COR-L47 (cell line): ENCODE data around the gene LPP.
"Not testable (repeated sequence)": the region's sequence is repeated elsewhere in the genome, so short reads cannot be mapped to it uniquely, and the experiment has no call there.

Experiments used
- DNase-seq: peaks from one replicate; lab custom pipeline; 2025; lab: John Stamatoyannopoulos, UW

The LPP gene

GRCh38 chr3:188400494-188401243, 246.7 kb downstream of the LPP start:
- no peak for DNase-seq

GRCh38 chr3:188401244-188401993, 247.5 kb downstream of the LPP start:
- DNase-seq: no peak

- no peak for DNase-seq
Measured at GRCh38 chr3:188402229-188402628, 248.3 kb downstream of the LPP start.

- DNase-seq: no peak
Measured at GRCh38 chr3:188403404-188403803, 249.4 kb downstream of the LPP start.

- DNase-seq: no peak
Measured at GRCh38 chr3:188404124-188404523, 250.2 kb downstream of the LPP start.

GRCh38 chr3:188404701-188405100, 250.7 kb downstream of the LPP start:
- DNase-seq: no peak

GRCh38 chr3:188407158-188407880, 253.4 kb downstream of the LPP start:
- no peak for DNase-seq

GRCh38 chr3:188408831-188409230, 254.9 kb downstream of the LPP start:
- DNase-seq: no peak

- DNase-seq: no peak
Measured at GRCh38 chr3:188411750-188412149, 257.8 kb downstream of the LPP start.

GRCh38 chr3:188415196-188415595, 261.2 kb downstream of the LPP start:
- no peak for DNase-seq

- no peak for DNase-seq
Measured at GRCh38 chr3:188416041-188416440, 262.1 kb downstream of the LPP start.

GRCh38 chr3:188417271-188417696, 263.3 kb downstream of the LPP start:
- DNase-seq: no peak

GRCh38 chr3:188417766-188418165, 263.8 kb downstream of the LPP start:
- DNase-seq: no peak

GRCh38 chr3:188421151-188421821, 267.3 kb downstream of the LPP start:
- DNase-seq: no peak

- DNase-seq: no peak
Measured at GRCh38 chr3:188421836-188422540, 268.0 kb downstream of the LPP start.

GRCh38 chr3:188427981-188428380, 274.0 kb downstream of the LPP start:
- not testable (repeated sequence) for DNase-seq

- DNase-seq: no peak
Measured at GRCh38 chr3:188431040-188431439, 277.1 kb downstream of the LPP start.

GRCh38 chr3:188431553-188431952, 277.6 kb downstream of the LPP start:
- no peak for DNase-seq

GRCh38 chr3:188432802-188433520, 279.0 kb downstream of the LPP start:
- DNase-seq: no peak

- no peak for DNase-seq
Measured at GRCh38 chr3:188433521-188434150, 279.7 kb downstream of the LPP start.
